Keratinocyte (primary cell): ENCODE results near the gene PDE1A. TPM values are rescaled to one million over a fixed set of nuclear protein-coding genes. Genes with fewer than 3 reads are reported as not detected.

Source experiments
- DNase-seq: peaks from one replicate; pipeline ENCODE4 v3.0.0-alpha.2; 2011; ENCODE audit warnings: low read depth, missing footprints, low spot score
- FAIRE-seq: peaks from 2 replicates; lab custom pipeline; 2011; peaks lifted over from hg19 to GRCh38; lab: Jason Lieb, UNC
- H2AFZ ChIP-seq: 2 replicates; pipeline ENCODE4 v1.6.0; 2012; ENCODE audit warnings: low read length, control low read depth, inconsistent platforms; ENCODE audit not compliant: control insufficient read depth
- H3K27ac ChIP-seq: 2 replicates; pipeline ENCODE4 v1.5.1; 2011; ENCODE audit warnings: low read length; ENCODE audit not compliant: control insufficient read depth, insufficient read depth
- H3K27me3 ChIP-seq: 3 replicates; pipeline ENCODE4 v1.6.0; 2011; ENCODE audit warnings: low read length; ENCODE audit not compliant: control insufficient read depth, insufficient read depth; ENCODE audit errors: extremely low read depth
- H3K36me3 ChIP-seq, 2 experiments: 2 replicates in 1 of 2; 3 replicates in 1 of 2; pipeline ENCODE4 v1.5.1; 2011; ENCODE audit warnings: low read length in 2 of 2, mild to moderate bottlenecking in 1 of 2; ENCODE audit not compliant: control insufficient read depth in 2 of 2, insufficient read depth in 2 of 2; ENCODE audit errors: extremely low read depth in 1 of 2
- H3K4me1 ChIP-seq: 3 replicates; pipeline ENCODE4 v1.5.1; 2011; ENCODE audit warnings: low read length; ENCODE audit not compliant: control insufficient read depth, insufficient read depth; ENCODE audit errors: extremely low read depth
- H3K4me2 ChIP-seq: 3 replicates; pipeline ENCODE4 v1.6.0; 2011; ENCODE audit warnings: low read depth, low read length; ENCODE audit not compliant: control insufficient read depth, insufficient read depth; ENCODE audit errors: extremely low read depth
- H3K4me3 ChIP-seq, 3 experiments: fragments of 200-600 bp in 1 of 3; sonication (generic) in 1 of 3; 2 replicates in 2 of 3; 3 replicates in 1 of 3; pipeline ENCODE4 v1.5.1; 2011 to 2016; ENCODE audit warnings: low read length in 3 of 3, mild to moderate bottlenecking in 3 of 3, control low read depth in 2 of 3, inconsistent platforms in 1 of 3, low read depth in 1 of 3, mixed read lengths in 1 of 3, mixed run types in 1 of 3, moderate library complexity in 1 of 3; ENCODE audit not compliant: control insufficient read depth in 2 of 3, insufficient read depth in 2 of 3; ENCODE audit errors: extremely low read depth in 1 of 3
- H3K79me2 ChIP-seq: 2 replicates; pipeline ENCODE4 v1.6.0; 2012; ENCODE audit warnings: low read length; ENCODE audit not compliant: control insufficient read depth, insufficient read depth
- H3K9ac ChIP-seq: 3 replicates; pipeline ENCODE4 v1.6.0; 2011; ENCODE audit warnings: low read length; ENCODE audit not compliant: control insufficient read depth, insufficient read depth; ENCODE audit errors: extremely low read depth
- H3K9me1 ChIP-seq: 3 replicates; pipeline ENCODE4 v1.6.0; 2011; ENCODE audit warnings: low read length; ENCODE audit not compliant: control insufficient read depth, insufficient read depth; ENCODE audit errors: extremely low read depth
- H3K9me3 ChIP-seq: 2 replicates; pipeline ENCODE4 v1.5.1; 2012; ENCODE audit warnings: low read depth, low read length; ENCODE audit not compliant: control insufficient read depth
- H4K20me1 ChIP-seq: 3 replicates; pipeline ENCODE4 v1.6.0; 2011; ENCODE audit warnings: low read length; ENCODE audit not compliant: control insufficient read depth, insufficient read depth; ENCODE audit errors: extremely low read depth
- EZH2 ChIP-seq: IDR thresholded peaks from one replicate; pipeline ENCODE4 v1.6.1; 2012; ENCODE audit warnings: inconsistent platforms, mild to moderate bottlenecking, low read length, moderate library complexity
- dilution Hi-C: fragments of 300-500 bp; cut with MboI; formaldehyde crosslinking; loops from one replicate; pipeline ENCODE4 v1.7.0; 2020; ENCODE audit warnings: low sequenced_read_pairs; ENCODE audit not compliant: extremely low pct_ligation_motif_present
- polyA plus RNA-seq, 5 experiments: library from polyadenylated mRNA; depleted of rRNA in 3 of 5; stranded (reverse) in 3 of 5; stranded (forward) in 1 of 5; unstranded in 1 of 5; fragments of >200 nt; gene quantifications; 1 replicate in 1 of 5; 2 replicates in 3 of 5; 3 replicates in 1 of 5; pipeline versions ENCODE4 v1.2.1 to v1.2.3, GENCODE V29; 2011 to 2012; ENCODE audit warnings: missing spikeins in 2 of 5, low read depth in 1 of 5, low replicate concordance in 1 of 5
- TF ChIP-seq, protein P1 (sequence below), 3 experiments: IDR thresholded peaks in 1 of 3; conservative IDR thresholded peaks in 1 of 3; optimal IDR thresholded peaks in 1 of 3; 2 replicates in 2 of 3; 3 replicates in 1 of 3; pipeline versions ENCODE3 to v1.5.1; 2011; ENCODE audit warnings: low read length in 3 of 3, mild to moderate bottlenecking in 3 of 3, moderate library complexity in 2 of 3, control low read depth in 1 of 3, inconsistent platforms in 1 of 3; ENCODE audit not compliant: insufficient read depth in 2 of 3; ENCODE audit errors: extremely low read depth in 1 of 3

PDE1A gene
- polyA plus RNA-seq, 1 donor (not counting 4 experiments of a cell fraction or from before 2014, with no cell fraction given), result 0.10 TPM

DNA sequence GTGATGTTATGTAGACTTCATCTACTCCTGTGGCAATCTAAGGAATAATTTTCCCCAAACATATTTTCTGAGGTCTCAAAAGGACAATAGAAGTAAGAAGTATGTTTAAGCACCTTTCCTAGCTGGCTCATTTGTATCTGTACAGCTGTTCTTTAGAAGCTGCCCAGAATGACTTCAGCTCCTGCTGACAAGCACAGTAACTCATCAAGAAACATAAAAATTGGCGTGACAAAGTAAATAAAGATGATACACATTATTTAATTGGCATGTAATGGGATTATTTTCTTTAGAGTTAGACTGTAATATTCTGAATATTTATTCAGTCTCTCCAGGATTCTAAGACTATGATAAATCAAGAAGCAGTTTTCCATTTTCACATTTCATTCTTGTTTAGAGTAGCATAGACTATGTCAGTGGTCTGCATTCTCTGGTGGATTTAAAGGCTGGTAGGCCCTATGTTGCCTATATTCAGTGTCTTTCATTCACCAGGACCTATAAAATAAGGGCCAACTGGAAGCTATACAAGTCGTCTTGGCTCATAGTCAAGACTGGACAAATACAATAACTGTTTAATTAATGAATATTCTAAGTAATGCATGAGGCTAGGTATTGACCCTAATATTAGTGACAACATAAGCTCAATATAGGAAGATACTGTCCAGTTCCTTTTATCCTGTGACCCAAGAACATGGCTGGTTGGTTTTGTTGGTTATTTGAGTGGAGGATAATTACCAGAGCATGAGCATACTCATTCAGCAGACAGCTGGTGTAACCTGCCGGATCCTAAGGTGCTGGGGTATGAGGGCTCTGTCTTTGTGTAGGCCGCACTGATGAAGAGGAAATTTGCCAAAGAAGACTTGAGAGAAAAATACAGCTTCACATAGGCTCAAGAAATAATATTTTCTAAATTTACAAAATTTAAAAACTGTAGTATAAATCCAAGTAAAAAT lies 107.0 kb downstream of the PDE1A start:
- Histone ChIP-seq H3K79me2 (no peaks in the 10 kb centered on the region), H3K4me2 (no peak overlapping the region), H3K9me1 (no peaks in the 10 kb centered on the region), H2AFZ (no peak overlapping the region), H3K4me3 (no peak overlapping the region), H3K9me3 (no peaks in the 10 kb centered on the region), H3K36me3 (no peaks in the 10 kb centered on the region), H3K27ac (no peak overlapping the region), H3K4me1 (no peaks in the 10 kb centered on the region), H3K27me3 (no peaks in the 10 kb centered on the region), H4K20me1 (no peaks in the 10 kb centered on the region), H3K9ac (no peak overlapping the region)
- TF ChIP-seq, protein P1, sequence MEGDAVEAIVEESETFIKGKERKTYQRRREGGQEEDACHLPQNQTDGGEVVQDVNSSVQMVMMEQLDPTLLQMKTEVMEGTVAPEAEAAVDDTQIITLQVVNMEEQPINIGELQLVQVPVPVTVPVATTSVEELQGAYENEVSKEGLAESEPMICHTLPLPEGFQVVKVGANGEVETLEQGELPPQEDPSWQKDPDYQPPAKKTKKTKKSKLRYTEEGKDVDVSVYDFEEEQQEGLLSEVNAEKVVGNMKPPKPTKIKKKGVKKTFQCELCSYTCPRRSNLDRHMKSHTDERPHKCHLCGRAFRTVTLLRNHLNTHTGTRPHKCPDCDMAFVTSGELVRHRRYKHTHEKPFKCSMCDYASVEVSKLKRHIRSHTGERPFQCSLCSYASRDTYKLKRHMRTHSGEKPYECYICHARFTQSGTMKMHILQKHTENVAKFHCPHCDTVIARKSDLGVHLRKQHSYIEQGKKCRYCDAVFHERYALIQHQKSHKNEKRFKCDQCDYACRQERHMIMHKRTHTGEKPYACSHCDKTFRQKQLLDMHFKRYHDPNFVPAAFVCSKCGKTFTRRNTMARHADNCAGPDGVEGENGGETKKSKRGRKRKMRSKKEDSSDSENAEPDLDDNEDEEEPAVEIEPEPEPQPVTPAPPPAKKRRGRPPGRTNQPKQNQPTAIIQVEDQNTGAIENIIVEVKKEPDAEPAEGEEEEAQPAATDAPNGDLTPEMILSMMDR (optimal IDR thresholded peaks at IDR 0.05 in 1 of 3, IDR thresholded peaks at IDR 0.05 in 1 of 3, conservative IDR thresholded peaks at IDR 0.05 in 1 of 3; ENCODE audit: extremely low read depth in 1 of 3, insufficient read depth in 2 of 3, low read length in 3 of 3), result no peak
- no peak for TF ChIP-seq EZH2
- FAIRE-seq (no peak), DNase-seq (no peak)
- dilution Hi-C loops, result no loop called here

DNA sequence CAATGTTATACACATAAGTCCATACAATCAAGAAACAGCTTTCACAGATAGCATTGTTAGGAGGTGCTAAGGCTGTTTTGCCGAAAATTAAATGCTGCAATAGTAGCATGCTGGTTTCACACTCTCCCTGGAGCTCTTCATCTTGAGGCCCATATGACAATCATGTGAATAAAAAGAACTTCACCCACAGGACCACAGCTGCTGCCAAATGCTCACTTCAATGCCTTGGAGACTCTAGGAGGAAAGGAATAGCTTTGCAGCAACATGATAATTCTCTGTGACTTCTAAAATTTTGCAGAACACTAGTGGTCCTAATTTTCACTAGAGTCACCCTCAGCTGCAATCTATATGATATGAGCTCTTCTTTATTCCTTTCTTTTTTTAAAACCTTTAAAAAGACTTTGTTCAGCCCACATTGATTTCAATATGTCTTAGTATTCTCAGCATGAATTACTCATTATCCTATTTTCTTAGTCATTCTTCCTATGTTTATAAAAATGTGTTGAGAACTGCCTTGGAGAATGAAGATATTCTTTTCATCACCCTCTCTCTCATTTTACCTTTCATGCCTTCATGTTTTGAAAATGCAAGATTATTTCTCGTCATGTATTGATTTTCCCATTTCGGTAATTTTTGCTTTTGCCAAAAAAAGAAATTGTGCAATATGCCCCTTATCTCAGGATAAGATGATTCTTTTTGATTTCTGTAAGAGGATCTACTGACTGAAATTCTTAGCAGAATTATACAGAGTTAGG lies 108.2 kb downstream of the PDE1A start:
- H2AFZ ChIP-seq, result no peak overlapping the region
- H3K9ac ChIP-seq, result no peak overlapping the region
- H3K4me2 ChIP-seq, result no peak overlapping the region
- TF ChIP-seq, protein P1 (optimal IDR thresholded peaks at IDR 0.05 in 1 of 3, IDR thresholded peaks at IDR 0.05 in 1 of 3, conservative IDR thresholded peaks at IDR 0.05 in 1 of 3; ENCODE audit: extremely low read depth in 1 of 3, insufficient read depth in 2 of 3, low read length in 3 of 3), result no peak
- no peak for TF ChIP-seq EZH2
- H3K4me3 ChIP-seq, result no peak overlapping the region
- no peaks in the 10 kb centered on the region for H3K9me1 ChIP-seq
- H3K79me2 ChIP-seq, result no peaks in the 10 kb centered on the region
- H4K20me1 ChIP-seq, result no peaks in the 10 kb centered on the region
- no peaks in the 10 kb centered on the region for H3K9me3 ChIP-seq
- no peaks in the 10 kb centered on the region for H3K4me1 ChIP-seq
- FAIRE-seq (no peak), DNase-seq (no peak)
- no peak overlapping the region for H3K27ac ChIP-seq
- no peaks in the 10 kb centered on the region for H3K36me3 ChIP-seq
- dilution Hi-C loops, result no loop called here
- H3K27me3 ChIP-seq, result no peaks in the 10 kb centered on the region
